AG09309 (cell line): ENCODE measurements around the gene NCAM1.

Experiments used
- DNase-seq: peaks from one replicate; pipeline ENCODE4 v3.0.0-alpha.2; 2010; ENCODE audit warnings: low read depth
- H3K4me3 ChIP-seq: 2 replicates; pipeline ENCODE4 v1.5.1; 2011; ENCODE audit warnings: mild to moderate bottlenecking, low read depth, low read length, moderate library complexity; ENCODE audit not compliant: control insufficient read depth
- TF ChIP-seq, protein P1 (sequence below): IDR thresholded peaks from 2 replicates; pipeline ENCODE4 v1.5.1; 2011; ENCODE audit warnings: mild to moderate bottlenecking, low read depth, low read length, inconsistent platforms; ENCODE audit not compliant: insufficient read depth, control insufficient read depth; ENCODE audit errors: missing control alignments

The NCAM1 gene

DNA sequence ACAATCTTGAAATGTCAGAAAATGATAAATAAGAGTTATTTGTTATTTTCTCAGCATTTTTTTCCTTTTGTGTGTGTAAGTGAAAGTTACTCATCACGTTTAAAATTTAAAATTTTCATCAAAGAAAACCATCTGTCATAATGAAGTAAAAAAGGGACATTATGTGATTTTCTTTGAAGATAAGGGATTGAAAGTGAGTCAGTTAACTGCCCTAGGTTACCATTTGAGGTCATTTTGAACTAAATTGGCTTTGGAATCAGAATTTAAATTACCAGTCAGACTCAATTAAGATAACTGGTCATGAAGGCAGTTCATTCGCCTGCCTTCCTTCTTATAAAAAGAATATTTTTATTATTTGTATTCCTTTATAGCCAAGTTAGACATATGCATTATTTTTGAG lies 14.3 kb downstream of the NCAM1 start:
- DNase-seq: no peak
- H3K4me3 ChIP-seq: no peak overlapping the region
- TF ChIP-seq, protein P1, sequence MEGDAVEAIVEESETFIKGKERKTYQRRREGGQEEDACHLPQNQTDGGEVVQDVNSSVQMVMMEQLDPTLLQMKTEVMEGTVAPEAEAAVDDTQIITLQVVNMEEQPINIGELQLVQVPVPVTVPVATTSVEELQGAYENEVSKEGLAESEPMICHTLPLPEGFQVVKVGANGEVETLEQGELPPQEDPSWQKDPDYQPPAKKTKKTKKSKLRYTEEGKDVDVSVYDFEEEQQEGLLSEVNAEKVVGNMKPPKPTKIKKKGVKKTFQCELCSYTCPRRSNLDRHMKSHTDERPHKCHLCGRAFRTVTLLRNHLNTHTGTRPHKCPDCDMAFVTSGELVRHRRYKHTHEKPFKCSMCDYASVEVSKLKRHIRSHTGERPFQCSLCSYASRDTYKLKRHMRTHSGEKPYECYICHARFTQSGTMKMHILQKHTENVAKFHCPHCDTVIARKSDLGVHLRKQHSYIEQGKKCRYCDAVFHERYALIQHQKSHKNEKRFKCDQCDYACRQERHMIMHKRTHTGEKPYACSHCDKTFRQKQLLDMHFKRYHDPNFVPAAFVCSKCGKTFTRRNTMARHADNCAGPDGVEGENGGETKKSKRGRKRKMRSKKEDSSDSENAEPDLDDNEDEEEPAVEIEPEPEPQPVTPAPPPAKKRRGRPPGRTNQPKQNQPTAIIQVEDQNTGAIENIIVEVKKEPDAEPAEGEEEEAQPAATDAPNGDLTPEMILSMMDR: no peak

DNA sequence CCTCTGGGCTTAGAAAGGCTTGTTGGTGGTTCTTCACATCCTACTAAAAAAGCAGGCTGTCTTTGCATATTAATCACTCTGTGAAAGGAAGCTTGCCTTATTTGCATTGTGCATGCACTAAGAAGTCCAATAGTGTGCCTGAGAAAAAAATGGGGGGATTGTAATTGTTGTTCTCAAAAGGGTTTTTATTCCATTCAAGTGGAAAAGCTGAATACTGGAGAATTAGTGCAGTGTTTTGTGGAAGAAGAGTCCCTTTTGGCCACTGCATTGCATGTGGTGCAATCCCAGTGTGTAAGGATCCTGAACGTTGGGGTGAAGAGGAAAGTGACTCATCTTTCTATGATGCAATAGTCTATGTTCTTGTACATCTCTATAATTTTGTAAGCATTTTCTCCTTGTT lies 16.5 kb downstream of the NCAM1 start:
- TF ChIP-seq, protein P1: no peak
- peak; percentile 33 for DNase-seq
- no peak overlapping the region for H3K4me3 ChIP-seq

DNA sequence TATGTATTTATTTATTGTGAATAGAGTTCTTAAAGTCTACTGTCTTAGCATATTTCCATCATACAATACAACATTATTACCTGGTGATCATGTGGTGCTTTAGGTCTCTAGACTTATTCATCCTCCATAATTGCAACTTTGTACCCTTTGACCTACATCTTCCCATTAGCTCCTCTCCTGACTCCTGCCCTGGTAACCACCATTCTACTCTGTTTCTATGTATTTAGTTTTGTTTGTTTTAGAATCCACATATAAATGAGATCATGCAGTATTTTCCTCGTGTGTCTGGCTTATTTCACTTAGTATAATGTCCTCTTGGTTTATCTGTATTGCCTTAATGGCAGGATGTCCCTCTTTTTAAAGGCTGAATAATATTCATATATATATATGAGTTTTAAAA lies 22.7 kb downstream of the NCAM1 start:
- no peak for DNase-seq
- TF ChIP-seq, protein P1: no peak
- H3K4me3 ChIP-seq: no peak overlapping the region

DNA sequence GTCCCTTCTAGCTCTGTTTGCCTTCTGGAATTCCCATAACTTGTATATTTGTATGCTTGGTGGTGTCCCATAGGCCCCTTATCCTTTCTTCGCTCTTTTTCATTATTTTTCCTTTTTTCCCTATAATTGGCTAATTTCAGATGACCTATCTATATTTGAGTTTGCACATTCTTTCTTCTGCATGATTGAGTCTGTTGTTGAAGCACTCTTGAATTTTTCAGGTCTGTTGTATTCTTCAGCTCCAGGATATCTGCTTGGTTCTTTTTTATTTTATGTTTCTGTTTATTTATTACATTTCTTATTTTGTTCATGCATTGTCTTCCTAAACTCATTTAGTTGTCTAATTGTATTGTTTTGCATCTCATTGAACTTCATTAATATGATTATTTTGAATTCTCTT lies 28.0 kb downstream of the NCAM1 start:
- H3K4me3 ChIP-seq: no peak overlapping the region
- TF ChIP-seq, protein P1: no peak
- no peak for DNase-seq

DNA sequence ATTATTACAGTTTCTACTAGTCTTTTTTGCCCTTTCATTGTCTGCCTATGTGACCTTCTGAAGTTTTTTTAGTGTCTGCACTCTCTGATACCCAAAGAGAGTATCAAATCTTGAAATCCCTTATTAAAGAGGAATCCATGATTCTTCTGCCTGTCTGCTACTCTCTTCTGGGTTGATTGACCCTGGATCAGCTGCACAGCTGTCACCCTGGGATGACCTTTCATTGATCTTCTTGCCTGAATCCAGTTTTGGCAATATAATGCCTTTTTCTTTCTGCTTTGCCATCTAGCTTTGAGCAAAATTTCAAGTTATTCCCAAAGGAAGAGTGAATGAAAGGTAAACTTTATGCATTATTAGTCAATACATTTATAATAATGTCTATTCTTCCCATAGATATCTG lies 32.6 kb downstream of the NCAM1 start:
- H3K4me3 ChIP-seq: no peak overlapping the region
- TF ChIP-seq, protein P1: no peak
- no peak for DNase-seq

DNA sequence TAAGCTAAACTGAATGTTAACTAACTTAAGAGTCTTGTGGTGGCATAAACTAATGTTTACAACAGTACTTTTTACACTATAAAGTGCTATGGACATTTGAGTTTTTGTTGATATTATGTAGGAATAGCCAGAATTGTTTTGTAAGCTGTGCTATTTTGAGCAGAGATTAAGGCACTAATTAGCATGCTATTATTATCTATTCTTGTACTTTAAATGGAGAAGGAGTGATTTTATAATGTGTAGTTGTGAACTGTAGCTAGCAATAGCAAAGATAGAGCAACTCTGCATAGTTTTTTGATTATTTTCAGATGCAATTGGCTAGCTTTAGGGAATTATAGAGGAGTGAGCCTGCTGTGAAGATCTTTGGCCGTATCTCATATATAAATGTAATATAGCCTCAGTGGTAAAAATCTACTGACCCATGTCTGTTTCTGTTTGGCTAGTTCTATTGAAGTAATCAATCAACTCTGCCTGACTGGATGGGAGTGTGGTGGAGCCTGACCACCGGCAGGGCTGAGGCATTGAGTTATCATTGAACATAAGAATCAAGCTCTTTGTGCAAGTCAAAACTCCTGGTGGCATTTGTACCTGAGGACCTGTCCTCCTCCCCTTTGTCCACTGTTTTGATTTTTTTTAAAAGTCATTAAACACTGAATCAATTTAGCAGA lies 34.3 kb downstream of the NCAM1 start:
- no peak overlapping the region for H3K4me3 ChIP-seq
- TF ChIP-seq, protein P1: no peak
- no peak for DNase-seq
